ENCODE results near the gene NDUFAF8.
"Not testable (repeated sequence)": the region's sequence is repeated elsewhere in the genome, so short reads cannot be mapped to it uniquely, and the experiment has no call there.

NDUFAF8 gene

DNA sequence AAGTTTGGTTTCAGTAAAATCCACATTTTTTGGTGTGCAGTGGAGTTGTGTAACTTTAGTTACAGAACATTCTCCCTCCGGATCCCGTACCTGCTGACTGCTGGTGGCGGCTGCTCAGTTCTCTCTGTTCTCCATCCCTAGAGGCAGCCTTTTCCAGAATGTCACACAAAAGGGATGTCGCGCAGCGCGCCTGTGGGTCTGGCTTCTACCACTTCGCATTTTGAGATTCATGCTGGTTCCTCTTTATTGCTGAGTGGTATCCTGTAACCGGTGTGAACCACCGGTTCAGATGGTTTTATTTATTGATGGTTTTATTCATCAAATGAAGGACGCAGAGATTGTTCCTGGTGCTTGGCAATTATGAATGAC, 15.4 kb upstream of the NDUFAF8 start:
- no peak for DNase-seq (ENCODE audit: low read depth)

DNA sequence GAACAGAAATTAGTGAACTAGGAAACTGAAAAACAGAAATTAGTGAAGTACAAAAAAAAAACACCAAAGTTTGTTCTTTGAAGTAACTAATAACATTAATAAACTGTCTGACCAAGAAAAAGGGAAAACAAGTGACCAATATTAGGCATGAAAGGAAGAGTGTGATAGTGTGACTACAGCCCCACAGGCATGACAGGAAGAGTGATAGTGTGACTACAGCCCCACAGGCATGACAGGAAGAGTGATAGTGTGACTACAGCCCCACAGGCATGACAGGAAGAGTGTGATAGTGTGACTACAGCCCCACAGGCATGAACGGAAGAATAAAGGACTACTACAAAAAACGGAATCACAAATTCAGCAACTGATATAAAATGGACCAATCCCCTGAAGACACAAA, 11.5 kb upstream of the NDUFAF8 start:
- DNase-seq (ENCODE audit: low read depth), result not testable (repeated sequence)

DNA sequence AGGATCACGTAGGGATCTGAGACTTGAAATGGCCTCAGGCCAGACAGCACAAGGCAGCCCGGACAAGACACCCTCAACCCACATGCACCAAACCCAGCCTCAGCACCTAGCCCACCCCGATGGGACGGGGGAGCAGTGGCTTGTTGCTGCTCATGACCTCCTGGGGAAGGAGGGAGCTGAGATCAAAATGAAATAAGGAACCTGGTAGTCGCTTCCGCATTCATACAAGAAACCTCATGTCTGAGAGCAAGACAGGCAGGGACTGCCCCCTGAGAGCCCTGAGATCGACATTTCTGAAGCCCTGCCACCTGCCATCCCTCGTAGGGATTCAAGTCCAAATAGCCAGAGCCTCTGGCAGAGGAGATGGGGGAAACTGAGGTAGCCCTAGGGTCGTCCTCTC, 10.7 kb upstream of the NDUFAF8 start:
- no peak for DNase-seq (ENCODE audit: low read depth)

DNA sequence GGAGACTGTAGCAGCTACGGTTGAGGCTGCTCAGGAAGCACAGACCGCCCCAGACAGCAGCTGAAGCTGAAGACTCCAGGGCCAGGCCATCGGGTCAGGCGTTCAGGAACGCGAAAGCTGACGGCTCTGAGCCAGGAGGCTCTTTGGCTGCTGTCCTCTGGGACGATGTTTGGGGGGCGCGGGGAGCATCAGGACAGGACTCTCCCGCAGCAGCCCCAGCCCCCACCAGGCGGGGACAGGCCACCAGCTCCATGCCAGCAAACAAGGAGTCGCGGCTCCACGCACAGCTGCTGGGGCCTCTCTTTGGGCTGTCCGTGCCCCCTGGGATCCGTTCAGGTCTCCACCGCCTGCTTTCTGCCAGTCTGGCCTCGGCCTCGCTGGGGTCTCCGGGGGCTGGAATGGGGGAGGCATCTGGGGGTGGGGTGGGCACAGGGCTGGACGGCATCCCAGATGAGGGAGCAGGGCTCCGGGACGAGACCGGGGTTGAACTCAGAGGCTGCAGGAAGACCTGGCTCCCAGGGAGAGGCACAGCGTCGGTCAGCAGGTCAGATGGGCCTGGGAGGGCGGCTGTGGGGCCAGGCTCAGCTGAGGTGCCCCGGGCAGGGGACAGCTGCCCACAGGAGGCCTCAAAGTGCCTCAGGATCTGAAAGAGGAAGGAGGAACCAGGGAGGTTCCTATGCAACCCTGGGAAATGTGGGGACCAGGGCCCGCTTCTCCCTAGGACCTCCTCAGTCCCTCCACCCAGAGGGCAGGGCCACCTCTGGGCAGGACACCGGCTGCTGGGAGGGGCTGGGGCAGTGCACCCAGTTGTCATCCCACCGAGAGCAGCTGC, 10.1 kb upstream of the NDUFAF8 start:
- no peak for DNase-seq (ENCODE audit: low read depth)

DNA sequence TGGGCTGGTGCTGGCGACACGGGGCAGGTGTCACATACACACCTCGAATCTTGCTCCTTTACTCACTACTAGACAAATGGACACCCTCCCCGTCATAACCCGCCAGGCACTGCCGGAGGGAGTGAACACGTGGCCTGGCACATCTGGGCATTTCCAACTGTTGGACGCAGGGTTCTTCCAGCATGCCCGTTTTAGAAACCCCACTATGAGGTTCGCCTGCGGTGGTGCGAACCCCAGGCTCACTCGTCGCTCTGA, 9.5 kb upstream of the NDUFAF8 start:
- DNase-seq (ENCODE audit: low read depth), result no peak

DNA sequence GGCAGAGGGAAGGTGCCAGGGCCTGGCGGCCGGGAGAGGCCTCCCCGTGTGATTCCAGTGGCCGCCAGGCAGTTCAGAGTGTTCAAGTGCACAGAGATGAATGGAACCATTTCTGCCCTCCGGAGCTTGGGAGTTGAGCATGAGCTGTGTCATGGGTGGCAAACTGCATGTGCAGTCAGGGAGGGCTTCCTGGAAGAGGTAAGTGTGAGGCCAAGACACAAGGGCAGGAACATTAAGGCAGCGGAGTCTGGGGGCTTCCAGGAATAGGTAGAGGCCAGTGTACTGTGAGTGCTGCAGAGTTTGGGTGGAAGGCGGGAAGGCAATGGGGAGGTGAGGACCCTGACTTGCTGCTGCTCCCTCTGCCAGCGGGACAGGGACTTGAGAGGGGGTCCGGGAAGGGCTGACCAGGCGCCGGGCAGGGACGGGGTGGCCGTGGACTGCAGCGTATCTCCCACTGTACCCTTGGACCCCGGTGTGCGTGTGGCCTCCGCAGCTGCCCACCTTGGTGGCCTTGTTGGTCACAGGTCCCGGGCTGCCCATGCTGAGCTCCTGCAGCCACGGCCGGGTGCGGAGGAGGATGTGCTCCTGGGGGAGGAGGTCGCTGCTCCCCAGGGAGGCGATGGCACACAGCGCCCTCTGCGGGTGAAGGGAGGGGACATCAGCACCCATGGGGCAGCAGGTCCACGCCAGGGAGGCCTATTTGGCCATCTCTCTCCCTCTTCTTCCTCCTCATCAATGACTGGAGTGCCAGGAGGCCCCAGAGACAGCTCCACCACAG, 8.9 kb upstream of the NDUFAF8 start:
- DNase-seq (ENCODE audit: low read depth), result no peak

DNA sequence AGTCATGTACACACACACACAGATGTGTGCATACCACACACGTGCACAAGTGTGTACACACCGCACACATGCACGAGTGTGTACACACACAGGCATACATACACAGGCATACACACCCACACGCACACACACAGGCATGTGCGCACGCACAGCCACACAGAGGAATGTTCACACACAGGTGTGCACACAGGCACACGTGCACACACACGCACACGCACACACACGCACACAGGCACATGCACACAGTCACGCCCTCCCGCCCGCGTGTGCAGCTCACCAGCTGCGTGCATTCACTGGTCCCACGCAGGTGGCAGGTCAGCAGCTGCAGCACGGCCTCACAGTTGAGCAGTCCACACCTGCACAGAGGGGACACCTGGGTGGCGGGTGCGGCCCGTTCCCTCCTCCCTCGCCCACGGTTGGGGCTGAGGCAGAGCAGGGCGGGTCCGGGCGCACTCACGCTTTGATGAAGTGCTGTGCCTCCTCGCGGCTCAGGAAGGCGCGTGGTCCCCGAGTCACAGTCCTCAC, 7.9 kb upstream of the NDUFAF8 start:
- no peak for DNase-seq (ENCODE audit: low read depth)

DNA sequence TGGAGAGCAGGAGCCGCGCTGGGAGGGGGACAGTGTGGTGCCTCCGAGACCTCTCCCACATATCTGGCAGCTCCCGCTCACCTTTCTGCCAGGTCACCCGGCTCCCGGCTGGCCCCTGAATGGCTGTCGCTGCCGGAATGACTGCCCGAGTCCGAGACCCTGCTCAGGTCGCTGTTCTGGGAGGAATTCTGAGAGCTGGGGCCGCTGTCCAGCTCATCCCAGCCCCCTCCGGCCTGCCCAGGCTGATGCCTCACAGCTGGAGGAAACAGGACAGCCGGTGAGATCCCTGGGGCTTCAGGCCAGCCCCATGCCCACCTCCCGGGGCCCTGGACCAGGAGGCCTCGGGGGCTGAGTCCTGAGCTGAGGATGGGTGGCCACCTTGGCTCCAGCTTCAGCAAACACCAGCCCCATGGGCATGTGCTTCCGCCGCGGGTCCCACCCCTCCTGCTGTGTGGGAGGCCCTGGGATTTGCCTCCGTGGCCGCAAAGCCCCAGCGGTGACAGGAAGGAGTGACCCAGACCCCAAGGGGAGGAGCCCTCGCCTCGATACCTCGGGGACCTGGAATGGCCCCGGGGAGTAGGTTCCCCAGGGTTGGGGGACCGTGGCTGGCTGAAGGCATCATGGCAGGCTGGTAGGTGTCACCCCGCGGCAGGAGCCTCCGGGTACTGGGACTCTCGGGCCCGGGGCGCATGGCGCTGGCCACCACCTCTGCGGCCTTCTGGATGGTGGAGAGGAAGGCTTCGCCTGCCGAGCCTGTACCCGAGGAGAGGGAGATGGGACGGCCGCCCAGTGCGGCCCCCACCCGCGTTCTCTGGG, 7.1 kb upstream of the NDUFAF8 start:
- DNase-seq (ENCODE audit: low read depth), result no peak

DNA sequence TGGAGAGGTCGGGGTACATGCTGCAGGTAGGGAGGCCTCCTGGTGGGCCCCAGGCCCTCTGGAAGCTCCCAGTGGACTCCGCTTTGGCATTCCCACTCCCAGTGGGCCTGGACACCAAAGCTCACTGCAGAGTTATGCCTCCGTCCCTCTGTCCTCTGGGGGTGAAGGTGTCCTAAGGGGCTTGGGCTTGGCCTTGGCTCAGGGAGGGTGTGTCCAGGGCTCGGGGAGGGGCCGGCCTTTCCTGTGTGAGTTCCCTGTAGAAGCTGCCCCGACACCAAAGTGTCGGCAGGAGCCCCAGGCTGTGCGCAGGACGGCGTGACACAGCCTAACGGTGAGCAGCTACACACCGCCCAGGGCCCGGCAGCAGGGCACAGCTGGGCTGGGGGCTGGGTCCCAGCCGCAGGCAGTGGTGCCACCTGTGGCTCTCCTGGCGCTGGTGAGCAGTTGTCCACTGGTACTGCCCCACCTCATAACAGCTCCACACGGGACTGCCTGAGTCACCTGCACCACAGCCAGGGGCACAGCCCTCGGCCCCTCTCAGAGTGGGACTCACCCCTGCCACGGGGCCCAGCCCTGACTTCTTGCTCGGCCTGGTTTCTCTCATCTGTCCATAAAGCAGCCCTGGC, 6.4 kb upstream of the NDUFAF8 start:
- DNase-seq (ENCODE audit: low read depth), result no peak

DNA sequence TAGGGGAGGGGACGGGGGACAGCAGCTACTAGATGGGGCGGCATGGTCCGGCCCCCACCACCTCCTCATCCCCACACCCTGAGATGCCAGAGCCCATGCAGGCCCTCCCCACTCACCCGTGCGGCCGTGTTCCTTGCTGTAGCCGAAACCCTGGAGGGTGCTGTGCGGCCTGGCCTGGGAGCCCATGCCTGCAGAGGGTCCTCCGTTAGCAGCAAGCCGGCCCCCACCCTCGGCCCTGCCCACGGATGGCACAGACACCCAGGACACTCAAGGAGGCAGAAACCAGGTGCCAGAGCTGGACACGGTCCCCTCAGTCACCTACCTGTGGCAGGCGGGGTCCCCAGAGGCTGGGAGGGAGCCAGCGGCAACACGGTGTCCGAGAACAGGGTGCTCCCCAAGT, 5.8 kb upstream of the NDUFAF8 start:
- no peak for DNase-seq (ENCODE audit: low read depth)

DNA sequence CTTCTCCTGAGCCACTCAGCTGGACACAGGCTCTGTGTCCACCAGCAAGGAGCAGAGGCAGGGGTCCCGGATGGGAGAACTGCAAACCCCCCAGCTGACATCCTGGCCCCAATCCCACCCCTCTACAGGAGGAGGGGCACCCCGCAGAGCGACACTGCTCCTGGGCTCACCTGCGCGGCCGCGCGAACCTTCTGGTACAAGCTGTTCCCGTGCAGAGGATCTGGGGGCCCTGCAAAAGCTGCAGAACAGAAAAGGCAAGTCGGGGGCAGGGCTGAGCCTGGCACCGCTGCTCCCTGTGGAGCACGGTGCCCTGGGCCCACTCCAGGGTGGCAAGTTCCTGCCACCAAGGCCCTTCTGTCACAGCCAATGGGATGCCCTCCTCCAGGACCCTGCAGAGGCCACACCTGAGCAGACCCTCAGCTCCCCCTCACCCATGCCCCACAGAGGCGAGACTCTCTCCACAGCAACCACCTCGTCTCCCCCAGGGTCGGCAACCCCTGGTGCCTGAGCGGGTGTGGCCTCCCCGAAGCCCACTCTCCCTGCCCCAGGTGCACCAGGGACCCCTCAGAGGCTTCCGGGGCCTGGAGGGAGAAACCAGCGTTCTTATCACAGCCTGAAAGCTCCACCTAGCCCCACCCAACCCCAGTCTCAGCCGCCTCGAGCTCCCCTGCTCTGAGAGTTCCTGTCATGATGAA, 5.2 kb upstream of the NDUFAF8 start:
- no peak for DNase-seq (ENCODE audit: low read depth)

DNA sequence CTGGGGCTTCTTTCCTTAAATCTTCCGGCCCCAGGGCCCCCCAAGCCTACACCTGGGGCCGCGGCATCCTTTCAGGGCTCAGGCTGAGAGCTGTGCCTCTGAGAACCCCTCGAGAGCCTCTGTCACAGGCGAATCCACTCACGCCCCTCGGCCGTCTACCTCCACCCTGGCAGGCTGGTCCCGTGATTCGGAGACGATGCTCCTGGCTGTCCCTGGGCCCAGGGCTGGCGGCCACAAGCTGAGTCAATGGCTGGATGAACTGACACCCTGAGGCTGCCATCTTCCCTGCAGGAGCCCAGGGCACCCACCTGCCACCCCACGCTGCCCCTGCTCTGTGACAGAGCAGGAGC, 4.6 kb upstream of the NDUFAF8 start:
- DNase-seq (ENCODE audit: low read depth), result no peak

DNA sequence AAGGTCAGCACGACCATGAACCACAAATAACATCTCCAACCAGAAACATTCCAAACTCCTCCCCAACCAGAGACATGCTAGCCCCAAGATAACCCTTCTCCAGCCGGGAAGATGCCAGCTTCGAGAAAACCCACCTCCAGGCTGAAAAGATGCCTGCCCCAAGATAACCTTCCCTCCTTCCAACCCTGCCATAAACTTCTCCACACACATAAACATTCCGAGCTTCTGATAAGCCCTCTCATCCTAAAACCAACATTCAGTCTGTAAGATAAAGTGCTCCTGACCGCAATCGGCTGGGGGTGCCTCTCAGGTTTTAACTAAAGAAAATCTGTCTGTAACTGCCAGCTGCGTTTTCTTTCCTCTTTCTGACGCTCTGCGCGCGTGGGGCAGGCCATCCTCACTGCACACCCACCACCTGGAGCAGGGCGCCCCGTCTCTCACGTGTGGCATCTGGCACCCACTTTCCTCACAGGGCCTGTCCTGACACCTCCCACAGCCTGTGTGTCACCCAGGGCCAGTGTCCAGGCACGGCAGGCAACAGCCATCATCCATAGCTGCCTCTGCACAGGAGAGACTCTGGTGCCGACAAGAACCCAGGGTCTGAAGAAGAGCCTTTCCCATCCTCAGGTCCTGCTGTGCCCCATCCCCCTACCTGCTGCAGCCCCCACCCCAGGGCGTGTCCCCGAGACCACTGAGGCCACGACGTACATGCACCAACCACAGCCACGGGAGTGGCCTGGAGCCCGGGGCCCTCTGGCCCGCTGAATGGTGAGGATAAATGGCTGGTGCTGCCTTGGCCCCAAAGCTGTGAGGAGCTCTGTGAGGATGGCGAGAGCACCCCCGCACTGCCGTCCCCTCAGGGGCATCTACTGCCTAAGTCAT, 3.9 kb upstream of the NDUFAF8 start:
- no peak for DNase-seq (ENCODE audit: low read depth)

DNA sequence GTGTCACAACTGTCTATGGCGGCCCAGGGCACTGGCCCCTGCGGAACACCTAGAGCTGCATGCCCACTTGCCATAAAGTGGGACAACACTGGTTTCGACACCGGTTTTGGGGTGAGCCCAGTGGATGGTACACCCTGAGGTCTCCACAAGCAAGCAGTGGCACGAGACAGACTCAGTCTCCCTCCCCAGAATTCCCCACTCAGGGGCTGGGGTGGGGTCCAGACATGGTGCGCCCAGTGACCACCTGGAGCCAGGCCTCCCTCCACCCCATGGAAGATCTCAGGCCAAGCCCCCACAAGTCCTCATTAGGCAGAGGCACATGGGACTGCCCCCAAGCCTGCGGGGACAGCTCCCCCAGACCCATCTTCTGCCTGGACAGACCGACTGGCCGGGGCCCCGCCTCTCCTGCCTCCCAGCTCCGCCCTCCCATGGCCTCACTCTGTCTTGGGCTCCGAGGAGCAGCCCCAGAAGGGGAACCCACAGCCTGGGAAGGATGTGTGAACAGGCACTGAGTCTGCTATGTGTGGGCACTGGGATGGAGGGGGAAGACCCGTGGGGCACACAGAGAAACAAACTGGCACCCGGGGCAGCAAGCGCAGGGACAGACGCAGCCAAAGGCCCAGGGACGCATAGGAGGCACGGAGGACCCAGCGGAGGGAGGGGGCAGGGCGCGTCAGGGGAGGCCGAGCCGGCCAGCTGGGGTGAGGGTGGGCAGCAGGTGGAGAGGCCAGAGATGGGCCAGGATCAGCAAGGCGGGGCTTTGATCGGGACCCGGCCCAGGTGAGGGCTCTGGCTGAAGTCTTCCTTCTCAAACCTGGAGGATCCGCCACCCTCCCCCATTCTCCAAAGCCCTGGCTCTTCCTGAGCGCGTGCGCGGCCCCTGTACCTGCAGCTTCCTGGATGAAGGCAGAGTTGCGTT, 3.0 kb upstream of the NDUFAF8 start:
- no peak for DNase-seq (ENCODE audit: low read depth)

DNA sequence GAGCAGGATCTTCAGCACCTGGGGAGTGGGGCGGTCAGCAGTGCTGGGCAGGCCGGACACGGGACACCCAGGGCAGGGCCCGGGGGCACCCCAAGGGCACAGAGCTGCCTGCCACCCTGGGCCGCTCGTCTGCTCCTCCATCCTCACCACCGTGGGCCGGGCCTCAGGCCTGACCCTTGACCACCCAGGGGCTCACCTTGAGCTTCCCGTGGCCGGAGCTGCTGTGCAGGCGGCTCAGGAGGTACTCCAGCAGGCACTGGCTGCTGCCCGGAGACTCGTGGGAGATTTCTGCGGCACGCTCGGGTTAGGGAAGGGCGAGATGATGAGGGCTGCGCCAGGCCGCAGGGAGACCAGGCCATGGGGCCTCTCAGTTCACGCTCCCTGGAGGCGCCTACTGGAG, 2.3 kb upstream of the NDUFAF8 start:
- no peak for DNase-seq (ENCODE audit: low read depth)

DNA sequence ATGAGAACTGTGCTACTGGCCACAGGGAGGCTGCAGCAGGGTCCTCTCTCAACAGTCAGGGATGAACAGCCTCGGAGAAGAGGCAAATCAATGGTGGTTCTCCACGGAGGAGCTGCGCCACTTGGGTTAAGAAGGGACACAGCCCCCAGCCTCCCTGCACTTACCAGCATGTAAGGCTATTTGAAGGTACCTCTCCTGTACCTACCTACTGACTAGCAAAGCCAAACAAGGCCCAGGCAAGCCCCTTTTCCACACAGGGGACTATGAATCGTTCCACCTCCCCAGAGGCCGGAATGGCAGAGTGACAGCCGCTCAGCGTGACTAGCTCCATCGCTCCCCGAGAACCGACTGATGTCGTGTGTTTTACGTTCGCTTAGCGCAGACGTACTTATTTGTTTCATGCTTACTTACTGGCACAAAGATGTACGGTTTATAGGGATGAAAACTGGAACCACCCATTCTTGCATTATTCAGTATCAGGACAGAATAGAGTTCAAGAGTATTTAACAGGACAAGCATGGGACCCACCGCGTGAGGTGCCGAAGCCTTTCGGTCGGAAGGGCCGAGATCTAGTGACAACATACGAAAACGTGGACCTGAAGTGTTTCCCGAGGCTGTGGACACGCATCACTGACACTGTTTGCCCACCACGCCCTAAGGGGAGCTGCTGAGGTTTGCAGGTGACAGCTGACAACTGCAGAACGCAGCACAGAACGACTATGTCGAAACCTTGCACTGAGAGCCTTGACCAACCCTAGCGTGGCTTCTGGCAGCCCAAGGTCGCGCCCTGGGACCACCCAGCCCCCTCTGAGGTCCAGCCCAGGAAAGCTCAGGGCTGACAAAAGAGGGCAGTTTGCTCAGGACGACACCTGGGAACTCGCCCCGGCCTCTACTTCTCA, 1.3 kb upstream of the NDUFAF8 start:
- no peak for DNase-seq (ENCODE audit: low read depth)

DNA sequence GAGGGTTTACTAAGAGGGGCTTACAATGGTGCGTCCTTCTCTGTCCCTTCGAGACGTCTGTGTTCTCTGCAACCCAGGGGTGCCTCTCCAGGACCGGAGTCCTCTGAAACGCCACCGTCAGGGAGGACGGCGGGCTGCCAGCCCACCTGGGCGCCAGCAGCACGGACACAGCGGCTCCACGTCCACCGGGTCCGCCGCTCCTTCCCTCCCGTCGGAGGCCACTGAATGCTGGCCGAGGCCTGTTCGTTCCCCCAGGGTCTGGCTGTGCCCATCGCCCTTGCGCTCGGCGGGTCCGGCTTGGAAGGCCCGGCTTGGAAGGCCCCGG, 666 bp upstream of the NDUFAF8 start:
- DNase-seq (ENCODE audit: low read depth), result no peak

DNA sequence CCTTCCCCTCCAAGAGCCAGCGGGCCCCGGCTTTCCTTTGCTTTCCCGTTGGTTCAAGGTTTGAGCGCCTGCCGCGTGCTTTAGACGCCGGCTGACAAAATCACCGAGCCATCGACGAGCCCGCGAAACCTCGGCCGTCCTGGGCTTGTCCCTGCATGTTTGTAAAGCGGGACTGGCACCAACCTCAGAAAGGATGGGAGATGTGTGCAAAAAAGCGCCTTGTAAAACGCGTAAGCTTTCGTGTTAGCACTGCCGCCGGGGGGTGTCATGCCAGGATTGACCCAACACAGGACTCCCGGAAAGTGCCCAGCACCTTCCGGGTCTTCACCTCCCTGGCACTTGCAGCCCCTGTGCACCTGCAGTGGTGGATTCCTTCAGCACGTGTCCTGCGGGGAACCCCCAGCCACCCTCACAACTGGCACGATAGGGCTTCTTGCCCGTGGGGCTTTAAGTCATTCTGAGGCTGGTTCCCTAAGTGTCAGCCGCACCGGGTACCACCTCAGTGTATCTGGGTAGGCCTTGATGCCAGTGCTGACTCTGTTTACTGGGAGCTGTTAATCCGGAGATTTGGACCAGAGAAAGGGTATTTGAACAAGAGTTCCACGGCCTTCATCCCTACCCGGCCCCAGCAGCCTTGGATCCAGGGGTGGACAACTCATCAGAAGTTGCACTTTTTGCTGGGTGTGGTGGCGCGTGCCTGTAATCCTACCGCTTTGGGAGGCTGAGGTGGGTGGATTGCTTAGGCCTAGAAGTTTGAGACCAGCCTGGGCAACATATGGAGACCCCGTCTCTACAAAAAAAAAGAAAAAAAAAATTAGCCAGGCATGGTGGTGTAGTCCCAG, 817 bp downstream of the NDUFAF8 start:
- DNase-seq (ENCODE audit: low read depth), result no peak
